Measurements from ENCODE around the gene KSR1.

Gene KSR1

GRCh38 chr17:27514595-27515413 lies 58.6 kb downstream of the KSR1 start:
- DNase-seq (ENCODE audit: low spot score), result no peak

- DNase-seq (ENCODE audit: low spot score), result no peak
Measured at GRCh38 chr17:27518048-27518447, 61.8 kb downstream of the KSR1 start.

GRCh38 chr17:27518545-27519521 lies 62.6 kb downstream of the KSR1 start:
- no peak for DNase-seq (ENCODE audit: low spot score)

GRCh38 chr17:27519550-27519949 lies 63.3 kb downstream of the KSR1 start:
- no peak for DNase-seq (ENCODE audit: low spot score)

- no peak for DNase-seq (ENCODE audit: low spot score)
Measured at GRCh38 chr17:27520491-27521185, 64.4 kb downstream of the KSR1 start.

- no peak for DNase-seq (ENCODE audit: low spot score)
Measured at GRCh38 chr17:27521281-27522027, 65.2 kb downstream of the KSR1 start.

- no peak for DNase-seq (ENCODE audit: low spot score)
Measured at GRCh38 chr17:27522028-27522635, 65.9 kb downstream of the KSR1 start.

GRCh38 chr17:27523712-27524111 lies 67.5 kb downstream of the KSR1 start:
- DNase-seq (ENCODE audit: low spot score), result no peak

GRCh38 chr17:27524594-27524993 lies 68.3 kb downstream of the KSR1 start:
- no peak for DNase-seq (ENCODE audit: low spot score)

GRCh38 chr17:27525316-27525715 lies 69.1 kb downstream of the KSR1 start:
- DNase-seq (ENCODE audit: low spot score), result no peak

- no peak for DNase-seq (ENCODE audit: low spot score)
Measured at GRCh38 chr17:27525836-27526603, 69.8 kb downstream of the KSR1 start.

GRCh38 chr17:27526604-27527002 lies 70.4 kb downstream of the KSR1 start:
- peak; percentile 66 for DNase-seq (ENCODE audit: low spot score)

- no peak for DNase-seq (ENCODE audit: low spot score)
Measured at GRCh38 chr17:27529230-27529796, 73.1 kb downstream of the KSR1 start.

GRCh38 chr17:27530764-27531391 lies 74.6 kb downstream of the KSR1 start:
- peak; percentile 36 for DNase-seq (ENCODE audit: low spot score)

- DNase-seq (ENCODE audit: low spot score), result no peak
Measured at GRCh38 chr17:27531469-27531961, 75.3 kb downstream of the KSR1 start.

- no peak for DNase-seq (ENCODE audit: low spot score)
Measured at GRCh38 chr17:27532269-27533263, 76.3 kb downstream of the KSR1 start.

GRCh38 chr17:27533874-27534815 lies 77.9 kb downstream of the KSR1 start:
- DNase-seq (ENCODE audit: low spot score), result peak; percentile 90
